ENCODE measurements around the gene PRRX1. TPM values are rescaled to one million over a fixed set of nuclear protein-coding genes. Genes with fewer than 3 reads are reported as not detected.
A peak's percentile ranks its signal among the peaks of the same experiment; 100 is the strongest.

PRRX1 gene
- total and polyA plus RNA-seq, 12 donors: 6.8 to 23.4 (median 13.6) TPM

GRCh38 chr1:170669107-170669445 lies 5.1 kb downstream of the PRRX1 start:
- WGBS, 4 donors: 45 to 49% (median 47%) methylated on average over 5 to 8 of the region's 8 CpGs
- no peak for TF ChIP-seq POLR2A (IDR thresholded peaks at IDR 0.05)
- no peak for TF ChIP-seq CTCF (IDR thresholded peaks at IDR 0.05)
- peak overlapping the region in 2 of 5 donors; percentile 12 to 22 for H3K27ac ChIP-seq
- H3K4me1 ChIP-seq (replicated peaks in 1 of 2): peaks cover 0 to 8% of the 10 kb centered on the region in 2 donors
- intact Hi-C loops (cut with DNase I): loop anchor here in 1 of 2 donors (5.0 kb wide), 1 partner anchor 657 kb away; no protein-coding TSS in a partner anchor
- no peaks in the 10 kb centered on the region for H3K36me3 ChIP-seq (replicated peaks in 1 of 2)
- peaks cover 38% of the 10 kb centered on the region for H3K27me3 ChIP-seq
- no peak overlapping the region for H3K4me3 ChIP-seq
- DNase-seq: no peak
- H3K9me3 ChIP-seq (replicated peaks in 1 of 3): no peaks in the 10 kb centered on the region

- H3K9me3 ChIP-seq (replicated peaks in 1 of 3): no peaks in the 10 kb centered on the region
- H3K4me1 ChIP-seq (replicated peaks in 1 of 2): peaks cover 0 to under 1% of the 10 kb centered on the region in 2 donors
- H3K36me3 ChIP-seq (replicated peaks in 1 of 2): no peaks in the 10 kb centered on the region
- 41 to 58% (median 47%) methylated on average over 22 of the region's 22 CpGs for WGBS, 4 donors
- no peak for DNase-seq
- H3K4me3 ChIP-seq: no peak overlapping the region
- H3K27me3 ChIP-seq: peaks cover 38% of the 10 kb centered on the region
- TF ChIP-seq CTCF (IDR thresholded peaks at IDR 0.05) (no peak), POLR2A (IDR thresholded peaks at IDR 0.05) (no peak)
- intact Hi-C loops (cut with DNase I): loop anchor here in 1 of 2 donors (5.0 kb wide), 1 partner anchor 658 kb away; no protein-coding TSS in a partner anchor
- no peak overlapping the region for H3K27ac ChIP-seq
Measured at GRCh38 chr1:170669586-170670530, 5.9 kb downstream of the PRRX1 start.

- TF ChIP-seq POLR2A (IDR thresholded peaks at IDR 0.05) (no peak), CTCF (IDR thresholded peaks at IDR 0.05) (peak in 5 of 6 experiments; percentile 19 to 55 (median 33))
- Histone ChIP-seq H3K27me3 (peaks cover 30% of the 10 kb centered on the region), H3K4me1 (replicated peaks in 1 of 2) (no peaks in the 10 kb centered on the region), H3K36me3 (replicated peaks in 1 of 2) (no peaks in the 10 kb centered on the region), H3K4me3 (peak overlapping the region in 1 of 4 donors; percentile 5), H3K9me3 (replicated peaks in 1 of 3) (no peaks in the 10 kb centered on the region), H3K27ac (peak overlapping the region in 1 of 5 donors; percentile 6)
- WGBS, 4 donors: 16 to 24% (median 19%) methylated on average over 27 to 29 of the region's 29 CpGs
- DNase-seq: peak in 3 of 7 donors; percentile 16 to 36 (median 31)
- intact Hi-C loops (cut with DNase I): no loop called here
Measured at GRCh38 chr1:170670802-170671628, 7.1 kb downstream of the PRRX1 start.

- Histone ChIP-seq H3K4me3 (no peak overlapping the region), H3K4me1 (replicated peaks in 1 of 2) (no peaks in the 10 kb centered on the region), H3K27me3 (peaks cover 25% of the 10 kb centered on the region), H3K27ac (no peak overlapping the region), H3K36me3 (replicated peaks in 1 of 2) (no peaks in the 10 kb centered on the region), H3K9me3 (replicated peaks in 1 of 3) (no peaks in the 10 kb centered on the region)
- DNase-seq: no peak
- 69 to 80% (median 77%) methylated on average over 4 of the region's 4 CpGs for WGBS, 4 donors
- no peak for TF ChIP-seq POLR2A (IDR thresholded peaks at IDR 0.05)
- no peak for TF ChIP-seq CTCF (IDR thresholded peaks at IDR 0.05)
- intact Hi-C loops (cut with DNase I): no loop called here
Measured at GRCh38 chr1:170671629-170671963, 7.7 kb downstream of the PRRX1 start.

Data from adrenal gland (tissue), 12 donors.